GM12872 (cell line): ENCODE results near the gene PHAX.

ENCODE experiments used
- CTCF ChIP-seq: IDR thresholded peaks from 3 replicates; pipeline ENCODE4 v1.5.1; 2011; ENCODE audit warnings: low read depth, mild to moderate bottlenecking, low read length, moderate library complexity; ENCODE audit not compliant: insufficient read depth

Gene PHAX, protein sequence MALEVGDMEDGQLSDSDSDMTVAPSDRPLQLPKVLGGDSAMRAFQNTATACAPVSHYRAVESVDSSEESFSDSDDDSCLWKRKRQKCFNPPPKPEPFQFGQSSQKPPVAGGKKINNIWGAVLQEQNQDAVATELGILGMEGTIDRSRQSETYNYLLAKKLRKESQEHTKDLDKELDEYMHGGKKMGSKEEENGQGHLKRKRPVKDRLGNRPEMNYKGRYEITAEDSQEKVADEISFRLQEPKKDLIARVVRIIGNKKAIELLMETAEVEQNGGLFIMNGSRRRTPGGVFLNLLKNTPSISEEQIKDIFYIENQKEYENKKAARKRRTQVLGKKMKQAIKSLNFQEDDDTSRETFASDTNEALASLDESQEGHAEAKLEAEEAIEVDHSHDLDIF

DNA sequence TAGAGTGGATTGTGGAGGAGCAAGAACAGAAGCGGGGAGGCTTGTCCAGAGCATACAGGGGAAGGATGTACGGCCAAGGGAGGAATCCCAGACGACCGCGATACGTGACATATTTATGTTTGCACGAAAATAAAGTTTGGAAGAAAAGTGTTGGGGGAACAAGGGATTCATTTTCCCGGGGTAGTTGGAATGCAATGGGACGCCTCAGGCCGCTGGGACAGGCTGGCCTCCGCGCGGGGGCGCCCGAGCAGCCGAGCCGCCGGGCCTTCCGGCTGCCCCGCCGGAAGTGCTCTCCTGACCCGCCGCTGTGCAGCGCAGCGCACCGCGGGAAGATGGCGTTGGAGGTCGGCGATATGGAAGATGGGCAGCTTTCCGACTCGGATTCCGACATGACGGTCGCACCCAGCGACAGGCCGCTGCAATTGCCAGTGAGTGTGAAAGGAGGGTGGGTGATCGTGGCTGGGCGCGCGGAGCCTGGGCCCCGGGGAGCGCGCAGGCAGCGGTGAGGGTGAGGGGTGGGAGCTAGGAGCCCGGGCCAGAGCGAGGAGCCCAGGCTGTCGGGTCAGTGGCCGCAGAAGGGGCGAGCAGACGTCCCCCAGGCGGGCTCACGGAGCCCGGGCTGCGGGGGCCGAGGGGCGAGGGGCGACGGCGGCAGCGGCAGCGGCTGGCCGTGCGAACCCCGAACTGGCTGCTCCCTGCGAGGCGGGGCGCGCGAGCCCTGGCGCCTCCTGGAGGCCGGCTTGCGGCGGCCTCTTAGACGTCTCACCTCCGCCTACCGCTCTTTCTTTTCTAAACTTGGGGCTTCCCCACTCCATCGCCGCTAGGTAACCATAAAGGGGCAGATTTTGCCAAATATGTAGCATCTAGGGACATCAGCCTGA lies at the start of gene PHAX:
TSS of gene PHAX (plus strand) at position 317 of the 881 bp plus-strand sequence. CDS start at position 333, 16 bp downstream.
- peak; percentile 87 for TF ChIP-seq CTCF

- no peak for TF ChIP-seq CTCF
These were observed 48.1 kb upstream of the PHAX start for GRCh38 chr5:126552614-126553013.

DNA sequence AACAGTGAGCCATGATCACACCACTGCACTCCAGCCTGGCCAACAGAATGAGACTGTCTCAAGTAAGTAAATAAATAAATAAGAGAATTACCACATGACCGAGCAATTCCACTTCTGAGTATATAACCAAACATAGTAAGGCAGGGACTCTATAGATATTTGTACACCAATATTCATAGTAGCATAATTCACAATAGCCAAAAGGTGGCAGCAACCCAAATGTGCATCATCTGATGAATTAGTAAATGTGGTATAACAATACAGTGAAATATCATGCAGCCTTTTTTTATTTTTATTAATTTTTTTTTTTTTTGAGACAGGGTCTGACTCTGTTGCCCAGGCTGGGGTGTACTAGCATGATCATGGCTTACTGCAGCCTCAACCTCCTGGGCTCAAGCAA lies 38.8 kb upstream of the PHAX start:
- TF ChIP-seq CTCF: no peak

GRCh38 chr5:126562823-126563222 lies 37.9 kb upstream of the PHAX start:
- no peak for TF ChIP-seq CTCF

DNA sequence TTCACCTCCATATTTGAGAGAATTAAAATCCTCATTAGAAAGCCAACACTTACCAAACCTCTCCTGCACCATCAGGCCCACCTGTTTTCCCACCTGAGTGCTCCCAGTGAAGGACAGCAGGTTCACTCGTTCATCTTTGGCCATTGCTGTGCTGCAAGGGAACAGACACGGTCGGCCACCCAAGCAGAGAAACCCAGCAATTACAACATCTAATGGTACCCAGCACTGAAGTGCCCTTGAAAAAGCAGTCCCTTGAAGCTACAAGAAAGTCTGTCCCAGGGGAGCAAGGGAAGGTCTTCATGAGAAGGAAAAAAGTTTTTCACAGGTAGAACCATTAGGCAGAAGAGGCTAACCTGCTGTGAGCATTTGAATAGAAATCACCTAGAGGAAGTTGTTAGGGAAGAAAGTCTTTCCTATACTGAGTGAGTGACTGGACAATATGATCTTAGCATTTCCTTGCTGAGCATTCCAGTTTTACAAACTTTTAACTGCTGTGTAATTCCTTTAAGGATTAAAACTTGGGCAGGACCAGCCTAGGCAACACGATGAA lies 32.5 kb upstream of the PHAX start:
- no peak for TF ChIP-seq CTCF

DNA sequence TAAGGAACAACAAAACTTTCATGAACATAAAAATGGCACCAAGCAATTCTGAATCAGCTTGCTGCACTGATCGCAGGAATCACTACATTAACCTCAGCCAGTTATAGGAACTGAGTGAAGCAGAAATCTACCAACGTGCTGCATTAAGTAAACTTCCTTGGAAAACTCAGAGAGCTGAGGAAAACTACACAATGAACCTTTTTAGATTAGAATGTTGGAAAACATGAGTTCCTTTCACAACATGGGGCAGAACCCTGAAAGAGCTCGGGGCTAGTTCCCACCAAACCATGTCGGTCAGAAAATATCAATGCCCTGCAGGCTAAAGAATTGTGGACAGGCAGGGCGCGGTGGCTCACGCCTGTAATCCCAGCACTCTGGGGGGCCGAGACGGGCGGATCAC lies 25.1 kb upstream of the PHAX start:
- TF ChIP-seq CTCF: no peak

DNA sequence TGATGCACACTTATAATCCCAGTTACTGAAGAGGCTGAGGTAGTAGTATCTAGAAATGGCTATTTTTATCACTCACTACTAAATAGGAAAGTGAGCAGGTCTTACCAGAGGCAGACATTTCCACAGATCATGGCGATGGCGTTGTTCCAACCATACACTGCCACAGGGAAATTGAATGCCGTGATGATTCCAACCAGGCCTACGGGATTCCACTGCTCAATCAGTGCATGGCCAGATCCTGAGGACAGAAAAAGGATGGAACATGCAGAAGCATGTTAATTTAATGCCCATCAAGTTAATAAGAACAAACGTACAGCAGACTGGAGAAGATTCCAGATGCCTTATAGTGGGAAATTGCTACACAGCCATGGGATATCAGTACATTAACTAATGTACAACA lies 23.8 kb upstream of the PHAX start:
- no peak for TF ChIP-seq CTCF
